ENCODE measurements around the gene FBP1. TPM values are rescaled to one million over a fixed set of nuclear protein-coding genes. Genes with fewer than 3 reads are reported as not detected.

The FBP1 gene
- total and polyA plus RNA-seq, 2 donors (not counting 1 experiment from before 2014, with no cell fraction given) = not detected

DNA sequence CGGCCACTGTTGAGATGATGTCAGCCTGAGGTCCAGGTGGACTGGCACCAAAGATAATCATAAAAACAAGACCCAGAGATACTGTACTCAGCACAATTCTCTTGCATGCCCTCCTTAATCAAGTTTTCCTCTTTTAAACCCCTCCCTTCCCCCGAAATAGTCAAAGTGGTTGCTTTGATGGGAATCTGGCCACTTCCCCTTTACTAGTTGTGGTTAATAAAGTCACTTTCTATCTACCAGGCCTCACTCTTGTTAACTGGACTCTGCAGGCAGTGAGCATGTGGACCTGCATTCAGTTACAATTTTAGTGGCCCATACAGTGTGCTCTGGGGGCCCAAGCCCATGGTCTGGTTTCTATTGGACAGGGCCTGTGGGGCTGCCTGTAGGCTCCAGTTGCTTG lies 63.2 kb downstream of the FBP1 start:
- Histone ChIP-seq H3K4me3 (replicated peaks in 1 of 4; ENCODE audit: control extremely low read depth in 1 of 4, insufficient read depth in 1 of 4, low read depth in 3 of 4, low read length in 4 of 4) (no peak overlapping the region), H3K9ac (ENCODE audit: insufficient read depth, low read length) (no peak overlapping the region), H3K79me2 (ENCODE audit: control insufficient read depth, insufficient read depth, low read length) (no peaks in the 10 kb centered on the region), H3K27me3 (ENCODE audit: control insufficient read depth, insufficient read depth, low read length) (no peaks in the 10 kb centered on the region), H3K36me3 (ENCODE audit: control insufficient read depth, insufficient read depth, low read length) (no peaks in the 10 kb centered on the region), H3K4me1 (ENCODE audit: control insufficient read depth, extremely low read depth, insufficient read depth, low read length) (no peaks in the 10 kb centered on the region), H4K20me1 (ENCODE audit: control insufficient read depth, extremely low read depth, insufficient read depth, low read length) (no peaks in the 10 kb centered on the region), H3K27ac (ENCODE audit: insufficient read depth, low read length) (no peak overlapping the region), H2AFZ (ENCODE audit: low read length) (no peak overlapping the region), H3K9me3 (ENCODE audit: control insufficient read depth, insufficient read depth, low read depth, low read length) (no peaks in the 10 kb centered on the region), H3K4me2 (ENCODE audit: extremely low read depth, insufficient read depth, low read length) (no peak overlapping the region)
- no peak for DNase-seq (ENCODE audit: low read depth in 2 of 2)
- TF ChIP-seq EZH2 (IDR thresholded peaks at IDR 0.05; ENCODE audit: low read length, missing control alignments) = no peak
- TF ChIP-seq, protein P1, sequence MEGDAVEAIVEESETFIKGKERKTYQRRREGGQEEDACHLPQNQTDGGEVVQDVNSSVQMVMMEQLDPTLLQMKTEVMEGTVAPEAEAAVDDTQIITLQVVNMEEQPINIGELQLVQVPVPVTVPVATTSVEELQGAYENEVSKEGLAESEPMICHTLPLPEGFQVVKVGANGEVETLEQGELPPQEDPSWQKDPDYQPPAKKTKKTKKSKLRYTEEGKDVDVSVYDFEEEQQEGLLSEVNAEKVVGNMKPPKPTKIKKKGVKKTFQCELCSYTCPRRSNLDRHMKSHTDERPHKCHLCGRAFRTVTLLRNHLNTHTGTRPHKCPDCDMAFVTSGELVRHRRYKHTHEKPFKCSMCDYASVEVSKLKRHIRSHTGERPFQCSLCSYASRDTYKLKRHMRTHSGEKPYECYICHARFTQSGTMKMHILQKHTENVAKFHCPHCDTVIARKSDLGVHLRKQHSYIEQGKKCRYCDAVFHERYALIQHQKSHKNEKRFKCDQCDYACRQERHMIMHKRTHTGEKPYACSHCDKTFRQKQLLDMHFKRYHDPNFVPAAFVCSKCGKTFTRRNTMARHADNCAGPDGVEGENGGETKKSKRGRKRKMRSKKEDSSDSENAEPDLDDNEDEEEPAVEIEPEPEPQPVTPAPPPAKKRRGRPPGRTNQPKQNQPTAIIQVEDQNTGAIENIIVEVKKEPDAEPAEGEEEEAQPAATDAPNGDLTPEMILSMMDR (conservative IDR thresholded peaks at IDR 0.05 in 1 of 2, IDR thresholded peaks at IDR 0.05 in 1 of 2; ENCODE audit: low read depth in 1 of 2, low read length in 2 of 2) = no peak

DNA sequence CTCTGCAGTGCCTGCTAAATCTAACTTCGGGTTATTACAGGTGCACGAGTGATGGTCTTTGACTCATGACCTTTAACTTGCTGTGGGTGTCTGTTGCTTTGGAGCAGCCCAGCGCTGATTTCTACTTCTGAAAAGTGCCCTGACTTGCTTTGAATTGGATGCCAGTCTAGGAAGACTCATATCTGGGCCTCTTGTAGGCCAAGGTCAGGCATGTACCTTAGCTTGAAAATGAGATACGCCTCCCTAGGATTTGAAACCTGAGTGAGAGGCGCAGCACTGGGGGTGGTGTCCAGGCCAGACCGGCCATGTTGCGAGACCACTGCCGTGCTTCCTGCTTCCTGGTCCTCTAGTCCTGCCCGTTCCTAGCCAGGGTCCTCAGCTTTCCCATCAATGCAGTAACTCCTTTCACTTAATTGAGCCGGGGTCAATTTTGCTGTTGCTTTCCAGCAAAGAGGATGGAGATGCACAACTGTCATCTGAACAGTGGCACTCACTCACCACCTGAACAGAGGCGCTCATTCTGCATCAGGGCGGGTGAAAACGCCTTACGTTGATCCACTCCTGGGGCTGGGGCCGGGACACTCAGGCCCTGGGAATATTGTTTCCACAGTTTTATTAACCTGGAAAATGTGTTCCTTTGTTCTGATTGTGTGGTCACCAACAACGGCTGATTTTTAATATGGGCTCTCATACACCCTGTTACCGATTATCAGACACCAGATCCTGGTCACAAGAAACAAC lies 70.2 kb downstream of the FBP1 start:
- Histone ChIP-seq H2AFZ (ENCODE audit: low read length) (no peak overlapping the region), H3K9me3 (ENCODE audit: control insufficient read depth, insufficient read depth, low read depth, low read length) (no peaks in the 10 kb centered on the region), H3K27ac (ENCODE audit: insufficient read depth, low read length) (no peak overlapping the region), H3K4me1 (ENCODE audit: control insufficient read depth, extremely low read depth, insufficient read depth, low read length) (no peaks in the 10 kb centered on the region), H3K4me3 (replicated peaks in 1 of 4; ENCODE audit: control extremely low read depth in 1 of 4, insufficient read depth in 1 of 4, low read depth in 3 of 4, low read length in 4 of 4) (no peak overlapping the region), H3K27me3 (ENCODE audit: control insufficient read depth, insufficient read depth, low read length) (no peaks in the 10 kb centered on the region), H3K79me2 (ENCODE audit: control insufficient read depth, insufficient read depth, low read length) (no peaks in the 10 kb centered on the region), H4K20me1 (ENCODE audit: control insufficient read depth, extremely low read depth, insufficient read depth, low read length) (no peaks in the 10 kb centered on the region), H3K9ac (ENCODE audit: insufficient read depth, low read length) (no peak overlapping the region), H3K4me2 (ENCODE audit: extremely low read depth, insufficient read depth, low read length) (no peak overlapping the region), H3K36me3 (ENCODE audit: control insufficient read depth, insufficient read depth, low read length) (no peaks in the 10 kb centered on the region)
- DNase-seq (ENCODE audit: low read depth in 2 of 2) = no peak
- TF ChIP-seq EZH2 (IDR thresholded peaks at IDR 0.05; ENCODE audit: low read length, missing control alignments) = no peak
- TF ChIP-seq, protein P1 (conservative IDR thresholded peaks at IDR 0.05 in 1 of 2, IDR thresholded peaks at IDR 0.05 in 1 of 2; ENCODE audit: low read depth in 1 of 2, low read length in 2 of 2) = no peak

DNA sequence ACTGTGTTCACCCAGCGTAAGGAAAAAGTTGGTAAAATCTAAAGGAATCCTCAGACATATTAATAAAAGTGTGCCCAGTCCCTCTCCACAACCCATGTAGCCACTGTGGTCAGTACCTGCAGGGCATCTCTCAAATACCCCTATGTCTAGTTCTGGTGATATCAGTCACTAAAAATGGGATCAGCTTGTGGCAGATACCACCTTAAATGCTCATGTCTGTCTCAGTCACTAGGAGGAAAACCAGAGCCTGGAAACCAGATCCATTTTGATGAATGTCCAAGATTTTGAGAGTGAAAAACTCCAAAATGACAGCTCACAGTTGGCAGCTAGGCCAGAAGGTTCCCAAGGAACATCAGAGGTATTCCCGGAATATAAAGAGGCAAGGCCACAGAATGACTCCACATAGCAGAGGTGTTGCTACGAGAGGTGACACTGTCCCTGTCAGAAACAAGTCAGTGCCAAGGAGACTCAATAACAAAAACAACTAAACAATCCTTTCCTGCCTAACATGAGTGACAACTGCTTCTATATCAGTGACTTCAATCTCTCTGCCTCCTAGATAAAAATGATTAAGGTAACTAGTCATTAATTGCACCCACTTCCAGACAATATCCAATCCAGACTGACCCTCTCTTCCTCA lies 70.9 kb downstream of the FBP1 start:
- H3K27me3 ChIP-seq (ENCODE audit: control insufficient read depth, insufficient read depth, low read length) = no peaks in the 10 kb centered on the region
- no peaks in the 10 kb centered on the region for H3K79me2 ChIP-seq (ENCODE audit: control insufficient read depth, insufficient read depth, low read length)
- no peaks in the 10 kb centered on the region for H4K20me1 ChIP-seq (ENCODE audit: control insufficient read depth, extremely low read depth, insufficient read depth, low read length)
- H3K36me3 ChIP-seq (ENCODE audit: control insufficient read depth, insufficient read depth, low read length) = no peaks in the 10 kb centered on the region
- no peak overlapping the region for H3K4me3 ChIP-seq (replicated peaks in 1 of 4; ENCODE audit: control extremely low read depth in 1 of 4, insufficient read depth in 1 of 4, low read depth in 3 of 4, low read length in 4 of 4)
- H3K27ac ChIP-seq (ENCODE audit: insufficient read depth, low read length) = no peak overlapping the region
- no peak for TF ChIP-seq EZH2 (IDR thresholded peaks at IDR 0.05; ENCODE audit: low read length, missing control alignments)
- TF ChIP-seq, protein P1 (conservative IDR thresholded peaks at IDR 0.05 in 1 of 2, IDR thresholded peaks at IDR 0.05 in 1 of 2; ENCODE audit: low read depth in 1 of 2, low read length in 2 of 2) = no peak
- H2AFZ ChIP-seq (ENCODE audit: low read length) = no peak overlapping the region
- H3K9ac ChIP-seq (ENCODE audit: insufficient read depth, low read length) = no peak overlapping the region
- DNase-seq (ENCODE audit: low read depth in 2 of 2) = no peak
- H3K9me3 ChIP-seq (ENCODE audit: control insufficient read depth, insufficient read depth, low read depth, low read length) = no peaks in the 10 kb centered on the region
- no peak overlapping the region for H3K4me2 ChIP-seq (ENCODE audit: extremely low read depth, insufficient read depth, low read length)
- no peaks in the 10 kb centered on the region for H3K4me1 ChIP-seq (ENCODE audit: control insufficient read depth, extremely low read depth, insufficient read depth, low read length)
